GM12892 (cell line): ENCODE data around the gene KIR2DL3.
"Not testable (repeated sequence)": the region's sequence is repeated elsewhere in the genome, so short reads cannot be mapped to it uniquely, and the experiment has no call there.

Experiments
- POLR2A ChIP-seq: IDR thresholded peaks from 2 replicates; pipeline ENCODE4 v1.6.1; 2011; ENCODE audit warnings: low read depth, low read length, control low read depth
- POLR2AphosphoS5 ChIP-seq: IDR thresholded peaks from 2 replicates; pipeline ENCODE4 v1.6.1; 2011; ENCODE audit warnings: low read depth, low read length, control low read depth

- not testable (repeated sequence) for TF ChIP-seq POLR2AphosphoS5, POLR2A
Measured at GRCh38 chr19:54778896-54779295, 40.6 kb downstream of the KIR2DL3 start.
